Neural cell (in vitro differentiated cells): ENCODE data around the gene ITM2C.

ENCODE experiments used
- CTCF ChIP-seq: fragments of 450-650 bp; IDR thresholded peaks from 2 replicates; pipeline ENCODE4 v1.5.1; 2014; ENCODE audit warnings: antibody characterized with exemption, mild to moderate bottlenecking, moderate library complexity; ENCODE audit not compliant: poor library complexity, severe bottlenecking
- POLR2AphosphoS5 ChIP-seq: IDR thresholded peaks from 2 replicates; pipeline ENCODE4 v1.6.1; 2012

- TF ChIP-seq POLR2AphosphoS5 (no peak), CTCF (no peak)
Observed at GRCh38 chr2:230908595-230909191, 44.0 kb downstream of the ITM2C start.
